NCI-H2196 (cell line): ENCODE results near the gene ANKFN1.
A peak's percentile ranks its signal among the peaks of the same experiment; 100 is the strongest.
"Not testable (repeated sequence)": the region's sequence is repeated elsewhere in the genome, so short reads cannot be mapped to it uniquely, and the experiment has no call there.

Source experiments
- DNase-seq: peaks from one replicate; lab custom pipeline; 2025; ENCODE audit not compliant: unreplicated experiment; lab: John Stamatoyannopoulos, UW

ANKFN1 gene

GRCh38 chr17:56274491-56274890, 121.2 kb downstream of the ANKFN1 start:
- no peak for DNase-seq

GRCh38 chr17:56284482-56284881, 131.2 kb downstream of the ANKFN1 start:
- no peak for DNase-seq

GRCh38 chr17:56288786-56289185, 135.5 kb downstream of the ANKFN1 start:
- DNase-seq: not testable (repeated sequence)

- no peak for DNase-seq
Observed at GRCh38 chr17:56289321-56289720, 136.0 kb downstream of the ANKFN1 start.

- DNase-seq: no peak
Observed at GRCh38 chr17:56290101-56290801, 137.0 kb downstream of the ANKFN1 start.

DNA sequence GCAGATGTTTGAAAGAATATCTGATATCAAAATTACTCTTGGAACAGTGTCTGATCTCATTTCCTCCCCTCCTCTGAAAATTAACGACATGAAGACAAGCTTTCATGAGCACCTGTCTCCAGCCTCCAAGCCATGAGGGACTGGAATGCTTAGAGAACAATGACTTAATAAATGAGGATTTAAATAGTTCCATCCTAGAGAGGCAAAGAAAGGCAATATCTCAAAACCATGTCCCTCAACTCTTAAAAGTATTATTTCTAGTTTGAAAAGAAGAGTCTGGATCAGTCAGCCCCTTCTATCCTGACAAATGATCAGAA, 137.5 kb downstream of the ANKFN1 start:
- DNase-seq: no peak

DNA sequence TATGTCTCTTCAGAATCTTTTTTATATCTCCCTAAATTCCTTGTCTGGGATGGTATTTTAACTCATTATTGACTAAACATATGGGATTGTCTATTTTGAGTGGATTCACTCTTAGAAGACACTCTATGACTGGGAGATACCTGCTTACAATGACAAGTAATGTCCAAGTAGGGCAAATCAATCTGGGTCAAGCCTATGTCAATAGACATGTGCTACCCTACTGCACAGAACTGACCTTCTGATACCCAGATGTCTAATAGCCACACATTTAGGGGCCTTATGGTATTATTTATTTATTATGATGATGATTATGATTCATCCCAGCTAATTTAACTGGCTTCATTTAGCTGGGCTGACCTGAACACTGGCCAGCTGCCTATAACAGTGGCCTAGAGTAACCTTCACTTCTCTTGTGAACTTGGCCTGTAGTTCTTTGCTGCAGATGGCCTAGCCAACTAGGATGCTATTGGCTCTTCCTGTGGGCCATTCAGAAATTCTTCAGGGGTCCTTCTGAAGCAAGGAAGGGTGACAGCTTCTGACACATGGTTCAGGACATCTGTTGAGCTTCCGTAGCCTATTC, 138.0 kb downstream of the ANKFN1 start:
- no peak for DNase-seq

DNA sequence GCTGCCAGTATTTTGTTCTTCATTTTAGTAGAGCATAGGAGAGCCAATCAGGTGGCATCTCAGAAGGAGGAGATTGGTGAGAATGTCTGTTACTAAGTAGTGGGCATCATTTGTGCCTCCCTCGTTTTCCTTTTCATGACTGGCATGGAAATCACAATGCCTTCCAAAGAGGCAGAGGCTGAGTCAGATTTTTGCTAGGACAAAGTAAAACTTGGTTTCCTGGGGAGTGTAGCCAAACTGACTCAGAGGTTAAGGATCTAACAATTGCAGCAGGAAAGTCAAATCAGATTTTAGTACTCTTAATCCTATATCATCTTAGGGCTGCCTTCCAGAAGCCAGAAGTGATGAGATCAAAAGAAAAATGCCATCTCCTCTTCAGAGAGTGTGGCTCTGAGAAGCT, 138.7 kb downstream of the ANKFN1 start:
- no peak for DNase-seq

DNA sequence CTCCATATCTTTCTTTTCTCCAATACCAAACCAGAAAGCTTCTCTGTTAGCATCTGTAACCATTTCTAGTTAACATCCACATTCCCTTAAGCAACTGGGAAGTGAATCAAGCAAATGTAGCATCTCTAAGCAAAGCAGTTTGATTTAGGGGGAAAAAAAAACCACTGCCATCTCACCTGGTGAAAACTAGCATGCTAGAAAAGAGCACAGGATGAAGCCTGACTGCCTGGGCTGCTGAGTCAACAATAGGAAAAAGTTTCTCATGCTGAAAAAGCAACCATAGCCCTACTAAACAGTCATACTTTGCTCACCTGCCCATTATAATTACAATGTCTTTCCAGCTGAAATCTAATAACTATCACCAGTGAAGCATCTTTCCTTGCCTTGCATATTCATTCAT, 139.3 kb downstream of the ANKFN1 start:
- no peak for DNase-seq

DNA sequence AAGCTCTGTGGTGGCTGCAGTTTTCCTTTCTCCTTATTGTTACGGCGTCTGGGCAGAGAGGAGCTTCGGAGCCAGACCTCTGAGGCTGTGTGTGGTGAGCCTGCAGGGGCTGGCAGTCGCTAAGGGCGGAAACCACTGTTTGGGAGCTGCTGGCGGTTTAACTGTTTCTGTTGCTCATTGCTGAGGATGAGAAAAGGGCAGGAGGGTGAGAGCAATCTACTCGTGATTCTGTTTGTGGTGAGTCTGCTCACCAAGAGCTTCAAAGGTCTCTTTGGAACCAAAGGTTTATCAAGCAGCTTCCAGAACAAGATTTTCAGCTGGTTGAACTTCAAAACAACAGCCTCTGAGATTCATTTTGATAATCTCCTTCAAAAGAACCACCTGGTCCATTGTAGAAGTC, 143.9 kb downstream of the ANKFN1 start:
- no peak for DNase-seq

GRCh38 chr17:56298846-56299245, 145.6 kb downstream of the ANKFN1 start:
- no peak for DNase-seq

GRCh38 chr17:56300144-56300543, 146.9 kb downstream of the ANKFN1 start:
- no peak for DNase-seq

GRCh38 chr17:56305007-56305406, 151.7 kb downstream of the ANKFN1 start:
- DNase-seq: no peak

DNA sequence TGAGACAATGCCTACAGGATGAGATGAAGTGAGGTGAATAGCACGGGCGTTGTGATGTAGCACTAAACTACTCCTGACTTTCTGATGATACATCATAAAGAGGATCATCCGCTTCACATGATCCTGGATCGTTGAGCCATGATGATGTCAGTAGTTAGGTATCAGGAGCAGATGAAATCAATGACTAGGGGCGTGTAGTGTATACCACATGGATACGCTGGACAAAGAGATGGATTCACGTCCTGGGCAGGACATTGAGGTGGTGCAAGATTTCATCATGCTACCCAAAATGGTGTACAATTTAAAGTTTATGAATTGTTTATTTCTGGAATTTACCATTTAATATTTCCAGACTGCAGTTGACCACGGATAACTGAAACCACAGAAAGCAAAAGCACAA, 156.6 kb downstream of the ANKFN1 start:
- DNase-seq: no peak

DNA sequence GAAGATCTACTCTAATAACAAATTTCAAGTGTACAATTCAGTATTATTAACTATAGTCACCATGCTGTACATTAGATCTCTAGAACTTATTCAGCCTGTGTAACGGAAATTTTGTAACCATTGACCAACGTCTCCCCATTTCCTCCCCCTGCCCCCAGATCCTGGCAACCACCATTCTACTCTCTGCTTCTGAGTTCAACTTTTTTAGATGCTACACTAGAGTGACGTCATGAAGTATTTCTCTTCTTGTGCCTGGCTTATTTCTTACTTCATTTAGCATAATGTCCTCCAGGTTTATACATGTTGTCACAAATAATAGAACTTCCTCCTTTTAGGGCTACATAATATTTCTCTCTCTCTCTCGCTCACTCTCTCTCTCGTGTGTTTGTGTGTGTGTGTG, 157.5 kb downstream of the ANKFN1 start:
- no peak for DNase-seq

GRCh38 chr17:56313201-56313600, 159.9 kb downstream of the ANKFN1 start:
- no peak for DNase-seq

DNA sequence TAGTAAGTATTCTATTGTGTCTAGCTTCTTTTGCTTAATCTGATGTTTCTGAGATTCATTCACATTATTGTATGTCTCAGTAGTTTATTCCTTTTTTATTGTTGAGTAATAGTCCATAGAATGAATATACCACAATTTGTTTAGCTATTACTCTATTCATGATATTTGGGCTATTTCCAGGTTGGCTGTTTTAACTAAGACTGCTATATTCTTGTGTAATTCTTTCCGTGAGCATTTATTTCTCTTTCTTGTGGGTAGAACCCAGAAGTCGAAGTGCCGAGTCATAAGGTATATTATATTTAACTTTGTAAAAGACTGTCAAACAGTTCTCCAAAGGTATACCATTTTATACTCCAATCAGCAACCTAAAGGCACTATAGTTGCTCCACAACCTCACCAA, 160.8 kb downstream of the ANKFN1 start:
- DNase-seq: no peak

DNA sequence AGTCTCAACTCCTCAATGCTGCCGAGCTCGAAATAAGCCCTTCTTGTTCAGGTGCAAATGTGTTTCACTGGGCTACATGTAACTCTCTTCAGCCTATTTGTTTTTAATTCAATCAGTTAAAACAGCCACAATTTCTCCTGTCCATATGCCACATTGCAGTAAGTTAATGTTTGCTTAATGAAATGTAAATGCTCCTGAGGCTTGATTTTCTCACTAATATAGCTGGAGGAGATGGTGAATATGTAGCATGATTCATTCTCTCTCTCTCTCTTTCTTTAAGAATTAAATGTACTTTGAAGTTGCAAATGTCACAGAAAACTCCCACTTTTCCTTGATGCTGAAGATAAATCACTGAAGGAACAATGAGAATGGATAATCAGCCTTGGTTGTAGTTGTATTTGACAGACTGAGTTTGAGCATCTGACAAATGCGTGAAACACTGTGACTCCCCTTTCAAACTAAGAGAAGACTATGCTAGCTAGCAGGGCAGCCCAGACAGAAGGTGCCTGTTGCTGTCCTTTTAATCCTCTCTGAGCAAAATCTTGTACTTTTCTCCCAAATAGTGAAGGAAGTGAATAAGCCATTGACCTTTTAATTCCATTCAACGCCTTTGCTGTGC, 161.8 kb downstream of the ANKFN1 start:
- no peak for DNase-seq

DNA sequence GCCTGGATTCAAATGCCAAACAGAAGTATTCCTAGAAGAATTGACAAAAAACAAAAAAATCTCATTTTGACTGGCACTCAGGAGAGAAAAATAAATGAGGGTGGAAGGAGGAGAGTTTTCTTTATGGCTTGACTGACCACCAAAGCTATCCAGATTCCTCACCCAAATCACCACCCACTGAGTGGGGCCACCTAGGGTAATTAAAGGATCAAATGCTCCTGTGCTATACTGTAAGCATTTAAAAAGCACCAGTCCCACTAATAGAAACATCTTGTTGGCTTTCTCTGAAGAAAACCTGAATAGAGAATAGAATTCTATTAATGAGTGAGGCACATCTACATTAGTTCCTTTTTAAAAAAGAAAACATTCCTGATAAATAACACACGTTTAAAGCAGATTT, 163.3 kb downstream of the ANKFN1 start:
- no peak for DNase-seq

GRCh38 chr17:56317351-56318208, 164.3 kb downstream of the ANKFN1 start:
- no peak for DNase-seq

DNA sequence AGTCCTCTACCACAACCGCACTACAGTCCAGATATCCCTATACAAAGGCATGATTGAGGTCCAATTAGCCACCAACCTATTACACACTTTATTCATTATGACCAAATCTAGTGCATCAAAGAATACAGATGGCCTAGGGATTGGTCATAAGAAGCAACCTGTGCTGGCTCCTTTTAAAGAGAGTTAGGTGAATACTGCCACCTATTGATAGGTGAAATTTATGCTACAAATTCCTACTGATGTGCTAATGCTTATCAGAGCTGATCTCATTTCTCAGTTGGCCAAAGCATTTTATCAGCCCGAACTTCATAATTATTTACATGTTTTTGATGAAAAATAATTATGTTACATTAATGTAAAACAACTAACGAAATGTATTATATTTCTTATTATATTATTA, 166.3 kb downstream of the ANKFN1 start:
- peak; percentile 32 for DNase-seq

GRCh38 chr17:56320443-56320842, 167.2 kb downstream of the ANKFN1 start:
- no peak for DNase-seq
